Hepatocyte (in vitro differentiated cells): ENCODE data around the gene WTIP. TPM values are rescaled to one million over a fixed set of nuclear protein-coding genes. Genes with fewer than 3 reads are reported as not detected.

Experiments used
- DNase-seq: peaks from one replicate; pipeline ENCODE4 v3.0.0-alpha.2; 2016; ENCODE audit warnings: low spot score
- H2AFZ ChIP-seq: fragments of 200-600 bp; sonication (generic); 2 replicates; pipeline ENCODE4 v1.6.0; 2016; ENCODE audit warnings: antibody characterized with exemption, mild to moderate bottlenecking
- H3K27ac ChIP-seq: fragments of 200-600 bp; sonication (generic); 2 replicates; pipeline ENCODE4 v1.5.1; 2016; ENCODE audit warnings: mild to moderate bottlenecking
- H3K27me3 ChIP-seq: fragments of 200-600 bp; sonication (generic); 2 replicates; pipeline ENCODE4 v1.6.1; 2016
- H3K36me3 ChIP-seq: fragments of 200-600 bp; sonication (generic); replicated peaks from 2 replicates; pipeline ENCODE4 v1.5.1; 2016; ENCODE audit warnings: low read depth; ENCODE audit not compliant: insufficient read depth
- H3K4me1 ChIP-seq: fragments of 200-600 bp; sonication (generic); 2 replicates; pipeline ENCODE4 v1.5.1; 2016; ENCODE audit warnings: mild to moderate bottlenecking, moderate library complexity; ENCODE audit not compliant: insufficient read depth
- H3K4me2 ChIP-seq: fragments of 200-600 bp; sonication (generic); 2 replicates; pipeline ENCODE4 v1.6.0; 2016
- H3K4me3 ChIP-seq: fragments of 200-600 bp; sonication (generic); 2 replicates; pipeline ENCODE4 v1.5.1; 2016; ENCODE audit warnings: mild to moderate bottlenecking
- H3K79me2 ChIP-seq: fragments of 200-600 bp; sonication (generic); 2 replicates; pipeline ENCODE4 v1.6.0; 2017; ENCODE audit warnings: mild to moderate bottlenecking
- H3K9me2 ChIP-seq: fragments of 200-600 bp; sonication (generic); replicated peaks from 2 replicates; pipeline ENCODE4 v1.6.0; 2017; ENCODE audit warnings: mild to moderate bottlenecking; ENCODE audit not compliant: insufficient read depth
- H3K9me3 ChIP-seq: fragments of 200-600 bp; sonication (generic); 2 replicates; pipeline ENCODE4 v1.5.1; 2016; ENCODE audit warnings: low read depth, mild to moderate bottlenecking
- H4K20me1 ChIP-seq: fragments of 200-600 bp; sonication (generic); 2 replicates; pipeline ENCODE4 v1.6.0; 2016; ENCODE audit warnings: mild to moderate bottlenecking; ENCODE audit not compliant: insufficient read depth, poor library complexity, severe bottlenecking
- EZH2 ChIP-seq: fragments of 200-600 bp; sonication (generic); IDR thresholded peaks from 2 replicates; pipeline ENCODE4 v1.6.1; 2016; ENCODE audit warnings: antibody characterized with exemption, mild to moderate bottlenecking, borderline replicate concordance
- EZH2phosphoT487 ChIP-seq: fragments of 200-600 bp; sonication (generic); IDR thresholded peaks from one replicate; pipeline ENCODE4 v1.6.1; 2018; ENCODE audit warnings: antibody characterized with exemption, mild to moderate bottlenecking, low read depth, moderate library complexity; ENCODE audit not compliant: unreplicated experiment, severe bottlenecking
- WGBS: methylation state at CpG from one replicate; pipeline ENCODE4 v1.1.6; 2016; ENCODE audit warnings: low lambda C conversion rate; ENCODE audit errors: missing lambda C conversion rate; 5-methylcytosine and 5-hydroxymethylcytosine counted together
- polyA plus RNA-seq: library from polyadenylated mRNA; unstranded; fragments of >200 nt; fragmentation: Nextera tagmentation; extraction: Ambion mirVana; gene quantifications from 2 replicates; pipeline ENCODE4 v1.2.1, GENCODE V29; 2016
- total RNA-seq: library from RNA; depleted of rRNA; stranded (reverse); fragments of >200 nt; gene quantifications from 2 replicates; pipeline ENCODE4 v1.2.3, GENCODE V29; 2014
- TF ChIP-seq, protein P1 (sequence below): fragments of 200-600 bp; sonication (generic); IDR thresholded peaks from 2 replicates; pipeline ENCODE4 v1.5.1; 2016; ENCODE audit warnings: antibody characterized with exemption, mild to moderate bottlenecking; ENCODE audit not compliant: poor library complexity

WTIP gene
- total and polyA plus RNA-seq, 2 experiments from 2014 or later = 18.1 to 21.5 TPM

DNA sequence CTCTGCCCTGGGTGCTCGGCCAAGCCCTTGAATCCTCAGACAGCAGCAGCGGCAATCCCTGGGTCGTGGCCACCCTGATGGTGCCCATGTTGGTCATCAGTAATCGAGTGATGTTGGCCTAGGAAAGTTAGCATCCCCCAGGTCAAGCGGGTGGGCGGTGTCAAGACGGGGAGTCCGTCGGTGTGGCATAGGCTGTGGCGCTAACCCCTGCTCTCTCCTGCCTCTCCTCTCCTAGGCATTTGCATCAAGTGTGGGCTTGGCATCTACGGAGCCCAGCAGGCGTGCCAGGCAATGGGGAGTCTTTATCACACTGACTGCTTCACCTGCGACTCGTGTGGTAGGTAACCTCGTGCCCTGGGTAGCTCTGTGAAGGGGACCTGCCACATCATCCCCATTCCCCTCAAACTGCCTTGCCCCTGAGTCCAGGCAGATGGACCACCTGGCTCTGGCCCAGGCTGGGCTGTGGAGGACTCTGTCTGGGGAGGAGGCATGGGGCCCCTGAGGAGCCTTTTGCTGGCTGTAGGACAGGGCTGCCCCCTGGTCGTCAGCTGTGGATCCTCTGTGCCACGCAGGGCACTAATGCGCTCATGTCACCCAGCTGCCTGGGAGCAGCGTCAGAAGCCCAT is 8.7 kb downstream of the WTIP start:
- Histone ChIP-seq H3K4me1 (no peaks in the 10 kb centered on the region), H3K79me2 (peaks cover 32% of the 10 kb centered on the region), H3K9me2 (no peaks in the 10 kb centered on the region), H4K20me1 (peaks cover 10% of the 10 kb centered on the region), H2AFZ (no peak overlapping the region), H3K27ac (no peak overlapping the region), H3K36me3 (no peaks in the 10 kb centered on the region), H3K9me3 (no peaks in the 10 kb centered on the region), H3K4me2 (no peak overlapping the region), H3K27me3 (no peaks in the 10 kb centered on the region), H3K4me3 (no peak overlapping the region)
- no peak for DNase-seq
- TF ChIP-seq EZH2 (no peak), EZH2phosphoT487 (no peak)
- TF ChIP-seq, protein P1, sequence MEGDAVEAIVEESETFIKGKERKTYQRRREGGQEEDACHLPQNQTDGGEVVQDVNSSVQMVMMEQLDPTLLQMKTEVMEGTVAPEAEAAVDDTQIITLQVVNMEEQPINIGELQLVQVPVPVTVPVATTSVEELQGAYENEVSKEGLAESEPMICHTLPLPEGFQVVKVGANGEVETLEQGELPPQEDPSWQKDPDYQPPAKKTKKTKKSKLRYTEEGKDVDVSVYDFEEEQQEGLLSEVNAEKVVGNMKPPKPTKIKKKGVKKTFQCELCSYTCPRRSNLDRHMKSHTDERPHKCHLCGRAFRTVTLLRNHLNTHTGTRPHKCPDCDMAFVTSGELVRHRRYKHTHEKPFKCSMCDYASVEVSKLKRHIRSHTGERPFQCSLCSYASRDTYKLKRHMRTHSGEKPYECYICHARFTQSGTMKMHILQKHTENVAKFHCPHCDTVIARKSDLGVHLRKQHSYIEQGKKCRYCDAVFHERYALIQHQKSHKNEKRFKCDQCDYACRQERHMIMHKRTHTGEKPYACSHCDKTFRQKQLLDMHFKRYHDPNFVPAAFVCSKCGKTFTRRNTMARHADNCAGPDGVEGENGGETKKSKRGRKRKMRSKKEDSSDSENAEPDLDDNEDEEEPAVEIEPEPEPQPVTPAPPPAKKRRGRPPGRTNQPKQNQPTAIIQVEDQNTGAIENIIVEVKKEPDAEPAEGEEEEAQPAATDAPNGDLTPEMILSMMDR = no peak
- 97% methylated on average over 19 of the region's 19 CpGs for WGBS

DNA sequence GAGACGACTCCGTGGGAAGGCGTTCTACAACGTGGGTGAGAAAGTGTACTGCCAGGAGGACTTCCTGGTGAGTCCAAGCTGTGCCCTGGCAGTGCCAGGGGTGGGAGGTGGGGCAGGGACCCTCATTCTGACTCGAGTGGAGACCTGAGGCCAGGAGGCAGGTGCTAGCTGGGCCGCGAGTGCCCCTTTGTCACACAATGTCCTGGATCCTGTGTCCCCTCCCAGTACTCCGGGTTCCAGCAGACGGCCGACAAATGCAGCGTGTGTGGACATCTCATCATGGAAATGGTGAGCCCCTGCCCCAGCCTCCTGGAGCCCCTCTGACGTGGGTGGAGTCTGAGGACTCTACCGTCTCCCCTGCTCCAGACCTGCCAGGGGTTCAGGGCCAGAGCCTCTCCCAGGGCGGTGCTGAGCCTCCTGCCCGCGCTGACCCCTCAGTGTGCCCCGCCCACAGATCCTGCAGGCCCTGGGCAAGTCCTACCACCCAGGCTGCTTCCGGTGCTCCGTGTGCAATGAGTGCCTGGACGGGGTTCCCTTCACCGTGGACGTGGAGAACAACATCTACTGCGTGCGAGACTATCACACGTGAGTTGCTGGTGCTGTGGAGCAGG is 11.6 kb downstream of the WTIP start:
- Histone ChIP-seq H3K9me3 (no peaks in the 10 kb centered on the region), H3K4me2 (no peak overlapping the region), H3K4me3 (no peak overlapping the region), H3K9me2 (no peaks in the 10 kb centered on the region), H3K4me1 (no peaks in the 10 kb centered on the region), H3K36me3 (no peaks in the 10 kb centered on the region), H4K20me1 (no peaks in the 10 kb centered on the region), H3K27ac (no peak overlapping the region), H3K27me3 (no peaks in the 10 kb centered on the region), H2AFZ (no peak overlapping the region), H3K79me2 (peaks cover 5% of the 10 kb centered on the region)
- no peak for DNase-seq
- 95% methylated on average over 25 of the region's 25 CpGs for WGBS
- TF ChIP-seq, protein P1 = no peak
- TF ChIP-seq EZH2phosphoT487 (no peak), EZH2 (no peak)

DNA sequence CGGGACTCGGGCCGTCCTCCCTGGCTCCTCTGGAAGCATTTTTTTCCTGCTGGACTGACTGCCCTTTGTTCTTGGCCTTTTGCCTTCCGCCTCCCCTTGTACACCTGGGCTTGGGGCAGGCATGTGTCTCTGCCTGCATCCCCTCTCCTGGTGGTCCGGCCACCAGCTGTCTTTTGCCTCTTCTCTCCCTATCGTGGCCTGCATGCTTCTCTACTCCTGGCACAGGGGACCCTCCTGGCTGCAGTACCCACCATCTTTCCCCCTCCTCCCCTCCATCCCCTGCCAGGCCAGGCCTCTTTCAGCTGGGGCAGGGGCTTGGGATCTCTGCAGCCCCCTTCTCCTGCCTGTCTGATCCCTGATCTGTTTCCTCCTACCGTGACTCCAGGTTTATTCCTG is 12.1 kb downstream of the WTIP start:
- Histone ChIP-seq H3K27me3 (no peaks in the 10 kb centered on the region), H3K4me1 (no peaks in the 10 kb centered on the region), H3K27ac (no peak overlapping the region), H3K9me3 (no peaks in the 10 kb centered on the region), H3K36me3 (no peaks in the 10 kb centered on the region), H3K9me2 (no peaks in the 10 kb centered on the region), H4K20me1 (no peaks in the 10 kb centered on the region), H3K4me2 (no peak overlapping the region), H3K4me3 (no peak overlapping the region), H3K79me2 (no peaks in the 10 kb centered on the region), H2AFZ (no peak overlapping the region)
- no peak for TF ChIP-seq EZH2phosphoT487
- no peak for TF ChIP-seq EZH2
- TF ChIP-seq, protein P1 = no peak
- 98% methylated on average over 7 of the region's 7 CpGs for WGBS
- no peak for DNase-seq
